ENCODE results near the gene RABL2A. TPM values are rescaled to one million over a fixed set of nuclear protein-coding genes. Genes with fewer than 3 reads are reported as not detected.
"Not testable (repeated sequence)": the region's sequence is repeated elsewhere in the genome, so short reads cannot be mapped to it uniquely, and the experiment has no call there.

The RABL2A gene
- total and polyA plus RNA-seq, 8 donors, result 15.7 to 68.0 (median 53.4) TPM

DNA sequence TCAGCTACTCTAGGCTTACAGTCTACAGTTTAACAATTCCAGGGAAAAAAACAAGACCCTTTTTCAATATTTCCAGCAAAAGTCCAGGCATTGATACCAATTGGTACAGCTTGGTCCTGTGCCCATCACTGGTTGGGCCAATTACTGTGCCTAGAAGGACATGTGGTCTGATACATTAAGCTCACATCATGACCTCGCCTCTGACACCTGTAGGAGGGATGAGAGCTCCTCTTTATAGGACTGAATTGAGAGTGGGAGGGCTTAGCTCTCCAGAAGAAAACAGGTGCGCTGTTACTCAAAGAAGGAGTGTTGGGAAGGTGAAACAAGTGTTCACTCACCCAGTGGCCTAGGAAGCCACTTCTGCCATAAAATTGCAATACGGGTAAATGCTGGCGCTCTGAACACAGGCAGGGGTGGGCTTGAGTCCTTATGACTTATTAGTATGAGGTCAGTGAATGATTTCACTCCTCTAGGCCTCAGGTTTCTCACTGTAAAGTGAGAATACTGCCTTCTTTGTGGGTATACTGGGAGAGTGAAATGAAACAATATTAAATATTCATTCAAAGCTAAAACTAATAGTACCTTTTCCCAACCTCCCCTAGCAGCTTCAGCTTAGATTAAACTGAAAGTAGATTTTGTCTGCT is 49.7 kb downstream of the RABL2A start:
- Histone ChIP-seq H3K36me3 (no peaks in the 10 kb centered on the region), H3K27ac (no peak overlapping the region), H3K4me3 (no peak overlapping the region), H3K4me1 (no peaks in the 10 kb centered on the region), H3K9me3 (no peaks in the 10 kb centered on the region), H3K27me3 (no peaks in the 10 kb centered on the region)
- ATAC-seq (no peak), DNase-seq (no peak)
- intact Hi-C loops (cut with DNase I), result no loop called here
- TF ChIP-seq, protein P1, sequence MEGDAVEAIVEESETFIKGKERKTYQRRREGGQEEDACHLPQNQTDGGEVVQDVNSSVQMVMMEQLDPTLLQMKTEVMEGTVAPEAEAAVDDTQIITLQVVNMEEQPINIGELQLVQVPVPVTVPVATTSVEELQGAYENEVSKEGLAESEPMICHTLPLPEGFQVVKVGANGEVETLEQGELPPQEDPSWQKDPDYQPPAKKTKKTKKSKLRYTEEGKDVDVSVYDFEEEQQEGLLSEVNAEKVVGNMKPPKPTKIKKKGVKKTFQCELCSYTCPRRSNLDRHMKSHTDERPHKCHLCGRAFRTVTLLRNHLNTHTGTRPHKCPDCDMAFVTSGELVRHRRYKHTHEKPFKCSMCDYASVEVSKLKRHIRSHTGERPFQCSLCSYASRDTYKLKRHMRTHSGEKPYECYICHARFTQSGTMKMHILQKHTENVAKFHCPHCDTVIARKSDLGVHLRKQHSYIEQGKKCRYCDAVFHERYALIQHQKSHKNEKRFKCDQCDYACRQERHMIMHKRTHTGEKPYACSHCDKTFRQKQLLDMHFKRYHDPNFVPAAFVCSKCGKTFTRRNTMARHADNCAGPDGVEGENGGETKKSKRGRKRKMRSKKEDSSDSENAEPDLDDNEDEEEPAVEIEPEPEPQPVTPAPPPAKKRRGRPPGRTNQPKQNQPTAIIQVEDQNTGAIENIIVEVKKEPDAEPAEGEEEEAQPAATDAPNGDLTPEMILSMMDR (IDR thresholded peaks at IDR 0.05), result no peak

DNA sequence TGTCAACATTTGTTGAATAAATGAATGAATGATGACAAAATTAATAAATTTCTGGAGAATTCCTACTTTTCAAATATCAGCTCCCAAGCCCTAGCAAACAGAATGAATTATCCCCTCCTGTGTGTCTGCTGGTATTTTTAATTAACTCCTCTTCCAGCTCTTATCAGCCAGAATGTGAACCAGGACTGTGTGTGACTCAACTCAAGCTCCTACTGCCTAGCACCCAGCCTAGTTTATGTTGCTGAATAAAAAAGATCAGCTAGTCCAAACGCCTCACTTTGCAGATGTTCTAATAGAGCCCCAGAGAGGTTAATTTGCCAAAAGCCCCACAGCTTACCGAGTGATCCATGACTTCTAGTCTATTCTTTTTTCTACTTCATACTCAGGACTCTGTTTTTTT is 50.3 kb downstream of the RABL2A start:
- intact Hi-C loops (cut with DNase I), result no loop called here
- Histone ChIP-seq H3K4me3 (no peak overlapping the region), H3K4me1 (no peaks in the 10 kb centered on the region), H3K27ac (no peak overlapping the region), H3K36me3 (no peaks in the 10 kb centered on the region), H3K9me3 (no peaks in the 10 kb centered on the region), H3K27me3 (no peaks in the 10 kb centered on the region)
- no peak for DNase-seq
- TF ChIP-seq, protein P1 (IDR thresholded peaks at IDR 0.05), result no peak
- ATAC-seq, result no peak

DNA sequence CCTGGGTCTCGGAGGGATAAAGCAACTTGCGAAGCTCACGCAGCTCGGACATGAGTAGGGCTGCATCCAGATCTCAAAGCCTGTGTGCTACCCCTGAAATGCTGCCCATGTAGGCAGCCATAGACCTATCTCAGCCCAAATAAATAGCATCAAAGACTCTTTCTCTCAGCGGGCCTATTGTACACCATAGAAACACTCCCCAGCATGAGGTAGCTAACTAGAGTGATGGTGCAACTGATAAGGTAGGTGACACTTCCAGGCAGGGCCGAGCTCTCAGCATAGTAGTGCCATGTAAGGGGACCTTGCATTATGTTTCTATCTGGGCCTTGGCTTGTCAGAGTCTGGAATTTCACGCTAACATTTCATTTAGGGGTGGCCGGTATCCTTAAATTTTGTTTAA is 52.4 kb downstream of the RABL2A start:
- Histone ChIP-seq H3K4me3 (no peak overlapping the region), H3K27ac (no peak overlapping the region), H3K4me1 (no peaks in the 10 kb centered on the region), H3K27me3 (no peaks in the 10 kb centered on the region), H3K36me3 (no peaks in the 10 kb centered on the region), H3K9me3 (no peaks in the 10 kb centered on the region)
- TF ChIP-seq, protein P1 (IDR thresholded peaks at IDR 0.05), result no peak
- intact Hi-C loops (cut with DNase I), result no loop called here
- DNase-seq (no peak), ATAC-seq (no peak)

DNA sequence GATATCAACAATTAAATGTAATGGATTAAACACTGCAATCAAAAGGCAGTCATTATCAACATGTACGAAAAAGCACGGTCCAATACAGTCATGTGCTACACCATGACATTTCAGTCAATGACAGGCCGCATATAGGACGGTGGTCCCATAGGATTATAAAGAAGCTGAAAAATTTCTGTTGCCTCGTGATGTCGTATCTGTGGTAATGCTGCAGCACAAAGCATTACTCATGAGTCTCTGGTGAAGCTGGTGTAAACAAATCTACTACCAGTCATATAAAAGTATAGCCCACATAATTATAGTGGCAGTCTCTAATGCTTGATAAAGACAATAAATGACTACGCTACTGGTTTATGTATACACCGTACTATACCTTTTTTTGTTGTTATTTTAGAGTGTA is 58.4 kb downstream of the RABL2A start:
- intact Hi-C loops (cut with DNase I), result no loop called here
- TF ChIP-seq, protein P1 (IDR thresholded peaks at IDR 0.05), result no peak
- DNase-seq, result no peak
- no peak overlapping the region for H3K4me3 ChIP-seq
- no peaks in the 10 kb centered on the region for H3K4me1 ChIP-seq
- H3K27me3 ChIP-seq, result no peaks in the 10 kb centered on the region
- no peak overlapping the region for H3K27ac ChIP-seq
- ATAC-seq, result no peak
- no peaks in the 10 kb centered on the region for H3K9me3 ChIP-seq
- H3K36me3 ChIP-seq, result no peaks in the 10 kb centered on the region

DNA sequence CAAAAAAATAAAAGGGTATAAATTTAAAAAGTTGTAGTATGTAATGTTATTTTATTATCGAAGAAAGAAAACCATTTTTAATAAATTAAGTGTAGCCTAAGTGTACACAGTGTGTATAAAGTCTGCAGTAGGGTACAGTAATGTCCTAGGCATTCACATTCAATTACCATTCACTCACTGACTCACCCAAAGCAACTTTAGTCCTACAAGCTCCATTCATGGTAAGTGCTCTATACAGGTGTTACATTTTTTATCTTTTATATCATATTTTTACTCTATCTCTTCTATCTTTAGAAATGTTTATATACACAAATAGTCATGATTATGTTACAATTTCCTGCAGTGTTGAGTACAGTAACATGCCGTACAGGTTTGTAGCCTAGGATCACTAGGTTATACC is 59.5 kb downstream of the RABL2A start:
- H3K36me3 ChIP-seq, result no peaks in the 10 kb centered on the region
- no peak overlapping the region for H3K4me3 ChIP-seq
- no peaks in the 10 kb centered on the region for H3K27me3 ChIP-seq
- intact Hi-C loops (cut with DNase I), result no loop called here
- no peaks in the 10 kb centered on the region for H3K9me3 ChIP-seq
- DNase-seq (no peak), ATAC-seq (no peak)
- H3K4me1 ChIP-seq, result no peaks in the 10 kb centered on the region
- TF ChIP-seq, protein P1 (IDR thresholded peaks at IDR 0.05), result no peak
- no peak overlapping the region for H3K27ac ChIP-seq

DNA sequence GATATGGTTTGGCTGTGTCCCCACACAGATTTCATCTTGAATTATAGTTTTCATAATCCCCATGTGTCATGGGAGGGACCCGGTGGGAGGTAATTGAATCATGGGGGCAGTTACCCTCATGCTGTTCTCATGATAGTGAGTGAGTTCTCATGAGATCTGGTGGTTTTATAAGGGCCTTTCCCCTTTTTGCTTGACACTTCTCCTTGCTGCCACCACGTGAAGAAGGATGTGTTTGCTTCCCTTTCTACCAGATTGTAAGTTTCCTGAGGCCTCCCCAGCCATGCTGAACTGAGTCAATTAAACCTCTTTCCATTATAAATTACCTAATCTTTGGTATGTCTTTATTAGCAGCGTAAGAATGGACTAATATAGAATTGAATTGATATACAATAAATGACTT is 63.8 kb downstream of the RABL2A start:
- intact Hi-C loops (cut with DNase I); H3K4me3 ChIP-seq; H3K36me3 ChIP-seq; H3K9me3 ChIP-seq; ATAC-seq; H3K27ac ChIP-seq; H3K4me1 ChIP-seq; DNase-seq; H3K27me3 ChIP-seq: not testable (repeated sequence)

Measured in left lung (tissue), 10 donors.